ENCODE measurements around the gene FUCA2. TPM values are rescaled to one million over a fixed set of nuclear protein-coding genes. Genes with fewer than 3 reads are reported as not detected.
"Not testable (repeated sequence)": the region's sequence is repeated elsewhere in the genome, so short reads cannot be mapped to it uniquely, and the experiment has no call there.

Gene FUCA2
- total and polyA plus RNA-seq, 7 donors, result 8.7 to 32.3 (median 11.4) TPM

GRCh38 chr6:143515766-143516355 lies 4.3 kb upstream of the FUCA2 start:
- no peak overlapping the region for H3K27ac ChIP-seq

GRCh38 chr6:143515061-143515760 lies 3.7 kb upstream of the FUCA2 start:
- Histone ChIP-seq H3K36me3 (ENCODE audit: insufficient read depth in 1 of 2, low read depth in 1 of 2) (no peaks in the 10 kb centered on the region), H3K4me3 (no peak overlapping the region), H3K27ac (no peak overlapping the region), H3K9me3 (no peaks in the 10 kb centered on the region), H3K4me1 (peaks cover 16% of the 10 kb centered on the region), H3K27me3 (ENCODE audit: insufficient read depth in 3 of 3, low read length in 2 of 3) (no peaks in the 10 kb centered on the region)
- intact Hi-C loops (cut with DNase I), result no loop called here
- no peak for TF ChIP-seq CTCF (IDR thresholded peaks at IDR 0.05)
- ATAC-seq, result peak; percentile 36 to 61 (median 48)
- 18 to 41% (median 27%) methylated on average over 12 of the region's 12 CpGs for WGBS, 3 donors
- peak; percentile 35 to 55 for DNase-seq

More at GRCh38 chr6:143515766-143516355, 4.3 kb upstream of the FUCA2 start:
- no peak for DNase-seq
- TF ChIP-seq CTCF (IDR thresholded peaks at IDR 0.05), result no peak
- Histone ChIP-seq H3K36me3 (ENCODE audit: insufficient read depth in 1 of 2, low read depth in 1 of 2) (no peaks in the 10 kb centered on the region), H3K4me3 (no peak overlapping the region), H3K4me1 (peaks cover 16% of the 10 kb centered on the region), H3K9me3 (no peaks in the 10 kb centered on the region), H3K27me3 (ENCODE audit: insufficient read depth in 3 of 3, low read length in 2 of 3) (no peaks in the 10 kb centered on the region)
- ATAC-seq, result no peak
- 69 to 79% (median 77%) methylated on average over 7 of the region's 7 CpGs for WGBS, 3 donors
- intact Hi-C loops (cut with DNase I), result no loop called here

- Histone ChIP-seq H3K4me3 (no peak overlapping the region), H3K36me3 (ENCODE audit: insufficient read depth in 1 of 2, low read depth in 1 of 2) (no peaks in the 10 kb centered on the region), H3K9me3 (no peaks in the 10 kb centered on the region), H3K27ac (no peak overlapping the region), H3K4me1 (peaks cover 16% of the 10 kb centered on the region), H3K27me3 (ENCODE audit: insufficient read depth in 3 of 3, low read length in 2 of 3) (no peaks in the 10 kb centered on the region)
- peak; percentile 13 for TF ChIP-seq CTCF (IDR thresholded peaks at IDR 0.05)
- DNase-seq, result no peak
- intact Hi-C loops (cut with DNase I), result loop anchor here in 1 of 2 donors (5.0 kb wide), 1 partner anchor 61 kb away; the partner anchor contains the start of genes ADAT2 and PEX3
- WGBS, 3 donors, result 67 to 73% (median 69%) methylated on average over 4 of the region's 4 CpGs
- no peak for ATAC-seq
Observed at GRCh38 chr6:143513410-143513809, 1.9 kb upstream of the FUCA2 start.

- not testable (repeated sequence) for H3K9me3 ChIP-seq; ATAC-seq; H3K27me3 ChIP-seq (ENCODE audit: insufficient read depth in 3 of 3, low read length in 2 of 3); DNase-seq; H3K27ac ChIP-seq
- peaks cover 0 to 22% of the 10 kb centered on the region in 2 donors for H3K36me3 ChIP-seq (ENCODE audit: insufficient read depth in 1 of 2, low read depth in 1 of 2)
- peaks cover 13% of the 10 kb centered on the region for H3K4me1 ChIP-seq
- intact Hi-C loops (cut with DNase I), result loop anchor here in 1 of 2 donors (5.0 kb wide), 1 partner anchor 58 kb away; the partner anchor contains the start of genes ADAT2 and PEX3
- peak overlapping the region; percentile 85 for H3K4me3 ChIP-seq
- 93 to 95% (median 94%) methylated on average over 13 of the region's 13 CpGs for whole genome bisulfite sequencing, 3 donors
Observed at GRCh38 chr6:143510326-143510725, 1.2 kb downstream of the FUCA2 start.

GRCh38 chr6:143507358-143508145 lies 4.0 kb downstream of the FUCA2 start:
- TF ChIP-seq CTCF (IDR thresholded peaks at IDR 0.05), result no peak
- WGBS, 3 donors, result 87 to 89% (median 87%) methylated on average over 6 of the region's 6 CpGs
- ATAC-seq (no peak), DNase-seq (no peak)
- intact Hi-C loops (cut with DNase I), result no loop called here
- Histone ChIP-seq H3K4me1 (peaks cover 4% of the 10 kb centered on the region), H3K4me3 (no peak overlapping the region), H3K36me3 (ENCODE audit: insufficient read depth in 1 of 2, low read depth in 1 of 2) (peaks cover 0 to 40% of the 10 kb centered on the region in 2 donors), H3K27ac (no peak overlapping the region), H3K27me3 (ENCODE audit: insufficient read depth in 3 of 3, low read length in 2 of 3) (no peaks in the 10 kb centered on the region), H3K9me3 (no peaks in the 10 kb centered on the region)
